Bronchial epithelial cell (primary cell): ENCODE data around the gene ABCC1. TPM values are rescaled to one million over a fixed set of nuclear protein-coding genes. Genes with fewer than 3 reads are reported as not detected.
"Not testable (repeated sequence)": the region's sequence is repeated elsewhere in the genome, so short reads cannot be mapped to it uniquely, and the experiment has no call there.

Experiments
- DNase-seq: peaks from one replicate; pipeline ENCODE4 v3.0.0-alpha.2; 2010; ENCODE audit warnings: low read depth
- FAIRE-seq: peaks from 2 replicates; lab custom pipeline; 2011; peaks lifted over from hg19 to GRCh38; lab: Jason Lieb, UNC
- H3K27me3 ChIP-seq: 2 replicates; pipeline ENCODE4 v1.5.1; 2011; ENCODE audit warnings: low read length; ENCODE audit not compliant: control insufficient read depth, insufficient read depth
- H3K36me3 ChIP-seq: 2 replicates; pipeline ENCODE4 v1.5.1; 2011; ENCODE audit warnings: low read length; ENCODE audit not compliant: control insufficient read depth, insufficient read depth
- H3K4me3 ChIP-seq: 2 replicates; pipeline ENCODE4 v1.5.1; 2011; ENCODE audit warnings: mild to moderate bottlenecking, low read depth, low read length, control low read depth
- CTCF ChIP-seq: IDR thresholded peaks from 2 replicates; pipeline ENCODE4 v1.5.1; 2011; ENCODE audit warnings: mild to moderate bottlenecking, moderate library complexity, low read length, control low read depth, inconsistent platforms; ENCODE audit not compliant: insufficient read depth, severe bottlenecking
- total RNA-seq: library from RNA; depleted of rRNA; stranded (reverse); fragments of >200 nt; gene quantifications from 2 replicates; pipeline ENCODE4 v1.2.1, GENCODE V29; 2014

The ABCC1 gene
- total RNA-seq, 1 donor from 2014 or later: 31.3 TPM

GRCh38 chr16:15953929-15954813, 4.8 kb downstream of the ABCC1 start:
- Histone ChIP-seq H3K27me3 (no peaks in the 10 kb centered on the region), H3K36me3 (peaks cover 1% of the 10 kb centered on the region), H3K4me3 (no peak overlapping the region)
- FAIRE-seq: no peak
- no peak for DNase-seq
- TF ChIP-seq CTCF: no peak

- no peaks in the 10 kb centered on the region for H3K27me3 ChIP-seq
- DNase-seq: no peak
- H3K36me3 ChIP-seq: peaks cover 1% of the 10 kb centered on the region
- no peak for TF ChIP-seq CTCF
- FAIRE-seq: no peak
- no peak overlapping the region for H3K4me3 ChIP-seq
Measured at GRCh38 chr16:15954814-15955151, 5.4 kb downstream of the ABCC1 start.

GRCh38 chr16:15955425-15955824, 6.0 kb downstream of the ABCC1 start:
- DNase-seq: no peak
- no peak for TF ChIP-seq CTCF
- no peak for FAIRE-seq
- Histone ChIP-seq H3K27me3 (no peaks in the 10 kb centered on the region), H3K36me3 (peaks cover 1% of the 10 kb centered on the region), H3K4me3 (no peak overlapping the region)

- H3K27me3 ChIP-seq, H3K36me3 ChIP-seq, H3K4me3 ChIP-seq, FAIRE-seq, DNase-seq: not testable (repeated sequence)
Measured at GRCh38 chr16:15956106-15956505, 6.7 kb downstream of the ABCC1 start.

- no peak for TF ChIP-seq CTCF
- no peak for FAIRE-seq
Measured at GRCh38 chr16:15958703-15959348, 9.4 kb downstream of the ABCC1 start.

GRCh38 chr16:15960124-15960971, 10.9 kb downstream of the ABCC1 start:
- FAIRE-seq: no peak
- H3K4me3 ChIP-seq: no peak overlapping the region
- no peak for DNase-seq
- peaks cover 1% of the 10 kb centered on the region for H3K36me3 ChIP-seq
- no peak for TF ChIP-seq CTCF
- no peaks in the 10 kb centered on the region for H3K27me3 ChIP-seq

More at GRCh38 chr16:15958703-15959348, 9.4 kb downstream of the ABCC1 start:
- H3K27me3 ChIP-seq: no peaks in the 10 kb centered on the region
- H3K36me3 ChIP-seq: peaks cover 2% of the 10 kb centered on the region
- DNase-seq: no peak
- no peak overlapping the region for H3K4me3 ChIP-seq
